Measurements from ENCODE around the gene CAPN8. TPM values are rescaled to one million over a fixed set of nuclear protein-coding genes. Genes with fewer than 3 reads are reported as not detected.

CAPN8 gene
- total RNA-seq, 2 experiments from 2014 or later, result not detected

GRCh38 chr1:223702735-223703667, 37.5 kb upstream of the CAPN8 start:
- Mint-ChIP-seq H3K27me3 (no peaks in the 10 kb centered on the region), H3K9me3 (no peaks in the 10 kb centered on the region), H3K27ac (peak overlapping the region; percentile 43), H3K4me3 (no peak overlapping the region), H3K36me3 (ENCODE audit: low read depth) (no peaks in the 10 kb centered on the region), H3K4me1 (ENCODE audit: low read depth) (peaks cover 36% of the 10 kb centered on the region)
- DNase-seq (peak; percentile 46), ATAC-seq (peak; percentile 71)
- CTCF ChIA-PET, result interaction anchor here (1.2 kb wide), 2 partner anchors 23 to 46 kb away, joined by 3 to 8 read pairs; no protein-coding TSS in a partner anchor
- intact Hi-C loops (cut with micrococcal nuclease), result loop anchor here (10.0 kb wide), 2 partner anchors 132 to 632 kb away; partner anchors contain the start of gene NVL
- POLR2A ChIA-PET, result interaction anchor here (0.7 to 1.0 kb wide), 2 partner anchors 130 to 133 kb away, joined by 3 read pairs; no protein-coding TSS in a partner anchor
- no peak for TF ChIP-seq CTCF (IDR thresholded peaks at IDR 0.05)

- TF ChIP-seq CTCF (IDR thresholded peaks at IDR 0.05), result no peak
- H3K4me1 Mint-ChIP-seq (ENCODE audit: low read depth), result peaks cover 40% of the 10 kb centered on the region
- H3K27me3 Mint-ChIP-seq, result no peaks in the 10 kb centered on the region
- H3K27ac Mint-ChIP-seq, result peak overlapping the region; percentile 63
- no peaks in the 10 kb centered on the region for H3K9me3 Mint-ChIP-seq
- no peaks in the 10 kb centered on the region for H3K36me3 Mint-ChIP-seq (ENCODE audit: low read depth)
- no peak overlapping the region for H3K4me3 Mint-ChIP-seq
- ChIA-PET CTCF (interaction anchor here (0.7 to 1.5 kb wide), 6 partner anchors 11 to 350 kb away, joined by 3 to 25 read pairs (median 4); partner anchors contain the start of gene CAPN2), POLR2A (interaction anchor here (0.9 kb wide), 1 partner anchor 48 kb away, joined by 3 read pairs; no protein-coding TSS in a partner anchor)
- DNase-seq (peak; percentile 52), ATAC-seq (peak; percentile 54)
- intact Hi-C loops (cut with micrococcal nuclease), result loop anchor here (10.0 kb wide), 2 partner anchors 134 to 634 kb away; partner anchors contain the start of gene NVL
Measured at GRCh38 chr1:223700942-223701637, 35.6 kb upstream of the CAPN8 start.

GRCh38 chr1:223700388-223700918, 35.0 kb upstream of the CAPN8 start:
- ChIA-PET POLR2A (interaction anchor here (0.9 kb wide), 1 partner anchor 49 kb away, joined by 3 read pairs; no protein-coding TSS in a partner anchor), CTCF (interaction anchor here (0.7 to 1.5 kb wide), 3 partner anchors 23 to 48 kb away, joined by 3 to 25 read pairs (median 3); no protein-coding TSS in a partner anchor)
- intact Hi-C loops (cut with micrococcal nuclease), result loop anchor here (10.0 kb wide), 2 partner anchors 134 to 634 kb away; partner anchors contain the start of gene NVL
- no peaks in the 10 kb centered on the region for H3K9me3 Mint-ChIP-seq
- H3K36me3 Mint-ChIP-seq (ENCODE audit: low read depth), result no peaks in the 10 kb centered on the region
- H3K4me1 Mint-ChIP-seq (ENCODE audit: low read depth), result peaks cover 40% of the 10 kb centered on the region
- no peak for ATAC-seq
- TF ChIP-seq CTCF (IDR thresholded peaks at IDR 0.05), result no peak
- no peak for DNase-seq
- no peak overlapping the region for H3K27ac Mint-ChIP-seq
- H3K27me3 Mint-ChIP-seq, result no peaks in the 10 kb centered on the region
- no peak overlapping the region for H3K4me3 Mint-ChIP-seq

GRCh38 chr1:223695941-223696340, 30.4 kb upstream of the CAPN8 start:
- no peak for ATAC-seq
- POLR2A ChIA-PET, result no interaction called here
- DNase-seq, result no peak
- TF ChIP-seq CTCF (IDR thresholded peaks at IDR 0.05), result no peak
- CTCF ChIA-PET, result interaction anchor here (0.6 to 3.0 kb wide), 21 partner anchors 9 to 808 kb away, joined by 3 to 71 read pairs (median 4); no protein-coding TSS in a partner anchor
- peaks cover 15% of the 10 kb centered on the region for H3K4me1 Mint-ChIP-seq (ENCODE audit: low read depth)
- H3K27ac Mint-ChIP-seq, result no peak overlapping the region
- H3K9me3 Mint-ChIP-seq, result no peaks in the 10 kb centered on the region
- no peaks in the 10 kb centered on the region for H3K36me3 Mint-ChIP-seq (ENCODE audit: low read depth)
- no peak overlapping the region for H3K4me3 Mint-ChIP-seq
- intact Hi-C loops (cut with micrococcal nuclease), result no loop called here
- H3K27me3 Mint-ChIP-seq, result no peaks in the 10 kb centered on the region
